ENCODE data around the gene SMIM3. TPM values are rescaled to one million over a fixed set of nuclear protein-coding genes. Genes with fewer than 3 reads are reported as not detected.
"Not testable (repeated sequence)": the region's sequence is repeated elsewhere in the genome, so short reads cannot be mapped to it uniquely, and the experiment has no call there.

Gene SMIM3
- 15.6 TPM for total RNA-seq
- long read RNA-seq, transcript SMIM3-201 (2 exons, 2,332 nt): major isoform, 46 of 46 reads
- long read RNA-seq, partial matches to known transcripts: 0 of 46 reads
- long read RNA-seq, other reads (novel, unspliced or antisense): 0 of 46 reads

DNA sequence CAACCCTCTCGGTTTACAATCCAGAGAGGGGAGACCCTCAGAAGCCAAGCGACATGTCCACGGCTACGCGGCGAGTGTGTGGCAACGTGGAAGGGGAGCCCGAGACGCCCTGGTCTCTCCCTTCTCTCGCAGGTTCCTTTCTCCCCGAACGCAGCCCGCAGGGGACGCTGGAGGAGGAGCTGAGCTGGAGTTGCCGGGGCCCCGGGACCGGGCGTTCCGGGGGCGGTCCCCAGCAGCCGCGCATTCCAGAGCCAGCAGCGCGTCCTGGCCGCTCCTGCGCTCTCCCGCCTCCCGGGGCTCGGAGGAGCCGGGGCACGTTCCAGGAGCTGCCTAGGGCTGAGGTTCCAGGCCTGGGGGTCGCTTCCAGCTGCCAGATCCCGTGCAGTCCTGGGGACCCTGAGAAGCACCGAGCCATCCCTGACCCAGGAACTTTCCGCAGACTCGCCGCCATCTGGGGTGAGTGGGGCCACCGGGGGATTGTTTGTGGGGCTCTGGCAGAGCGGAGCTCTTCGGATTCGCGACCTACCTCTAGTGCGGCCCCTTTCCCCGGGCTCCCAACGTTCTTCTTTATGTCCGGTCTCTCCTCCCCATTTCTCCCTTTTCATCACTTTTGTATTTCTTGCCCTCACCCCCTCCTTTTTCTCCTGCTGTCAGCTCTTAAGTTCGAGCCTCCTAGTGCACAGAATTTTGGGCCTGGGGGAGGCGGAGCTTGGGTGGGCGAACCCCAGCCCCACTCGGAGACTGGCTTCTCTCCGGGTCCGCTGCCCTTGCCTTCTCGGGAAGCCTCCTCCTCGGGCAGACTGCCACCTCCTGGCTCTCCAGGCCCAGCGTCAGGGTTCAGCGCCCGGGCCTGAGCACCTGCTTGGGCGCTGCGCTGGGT is at the start of gene SMIM3:
Gene SMIM3 (plus strand): TSS at position 241 of the 880 bp plus-strand sequence. CDS start 16,684 bp downstream, outside the sequence.
- peak; percentile 91 for DNase-seq
- intact Hi-C loops (cut with DNase I): no loop called here
- peak; percentile 91 for ATAC-seq (ENCODE audit: poor library complexity)

DNA sequence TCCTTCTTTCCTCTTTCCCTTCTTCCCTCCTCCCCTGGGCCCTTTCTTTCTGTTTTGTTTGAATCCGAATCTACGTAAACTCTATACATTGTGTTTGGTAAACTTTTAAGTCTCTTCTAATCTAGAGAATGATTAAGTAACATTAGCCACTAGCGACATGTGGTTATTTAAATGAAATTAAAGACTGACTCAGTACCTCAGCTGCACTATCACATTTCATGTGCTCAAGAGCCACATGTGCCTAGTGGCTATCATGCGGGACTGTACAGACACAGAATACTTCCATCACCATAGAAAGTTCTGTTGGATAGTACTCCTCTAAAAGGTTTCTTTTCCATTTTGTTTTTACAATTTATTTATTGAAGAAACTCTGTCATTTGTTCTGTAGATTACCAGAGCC is 48.7 kb upstream of the SMIM3 start:
- no peak for ATAC-seq (ENCODE audit: poor library complexity)
- intact Hi-C loops (cut with DNase I): no loop called here
- DNase-seq: no peak

- intact Hi-C loops (cut with DNase I): no loop called here
- DNase-seq: no peak
- ATAC-seq (ENCODE audit: poor library complexity): peak; percentile 63
These were observed 46.8 kb upstream of the SMIM3 start for GRCh38 chr5:150731669-150732242.

DNA sequence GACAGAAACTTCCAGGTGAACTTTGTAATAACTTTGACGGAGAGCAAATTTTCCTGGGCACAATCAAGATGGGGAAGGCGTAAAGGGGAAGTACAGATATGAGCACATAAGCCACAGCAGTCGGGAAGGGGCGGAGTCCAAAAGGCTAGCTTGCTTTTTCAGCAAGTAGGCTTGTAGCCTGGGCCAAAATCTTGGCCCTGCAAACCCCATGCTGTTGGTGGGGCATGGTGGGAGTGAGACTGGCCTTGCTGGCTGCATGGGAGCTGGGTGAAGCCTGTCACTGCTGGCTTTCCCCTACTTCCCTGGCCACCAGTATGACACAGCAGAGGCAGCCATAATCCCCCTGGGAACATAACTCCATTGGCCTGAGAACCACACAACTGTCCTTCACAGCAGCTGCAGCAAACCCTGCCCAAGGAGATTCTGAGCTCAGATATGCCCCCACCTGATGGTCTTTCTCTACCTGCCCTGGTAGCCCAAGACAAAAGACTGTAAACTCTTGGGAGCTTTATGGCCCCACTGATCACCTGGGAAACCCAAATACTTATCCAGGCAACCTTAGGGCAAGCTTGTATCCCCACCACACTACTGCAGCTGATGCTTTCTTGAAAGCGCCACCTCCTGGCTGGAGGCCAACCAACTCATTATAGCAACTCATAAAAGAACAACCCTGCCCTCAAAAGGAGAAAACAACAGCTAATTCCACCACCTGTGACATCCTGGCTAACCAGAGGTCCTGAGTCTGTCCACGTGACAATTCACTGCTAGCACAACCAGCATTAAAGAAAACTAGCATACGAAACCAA is 43.8 kb upstream of the SMIM3 start:
- ATAC-seq (ENCODE audit: poor library complexity) (peak; percentile 65), DNase-seq (peak; percentile 75)
- intact Hi-C loops (cut with DNase I): no loop called here

- intact Hi-C loops (cut with DNase I): no loop called here
- ATAC-seq (ENCODE audit: poor library complexity): no peak
- DNase-seq: no peak
These were observed 39.7 kb upstream of the SMIM3 start for GRCh38 chr5:150738862-150739261.

GRCh38 chr5:150740992-150741391 is 37.6 kb upstream of the SMIM3 start:
- ATAC-seq (ENCODE audit: poor library complexity) (no peak), DNase-seq (no peak)
- intact Hi-C loops (cut with DNase I): no loop called here

- ATAC-seq (ENCODE audit: poor library complexity): peak; percentile 56
- DNase-seq; intact Hi-C loops (cut with DNase I): not testable (repeated sequence)
These were observed 36.0 kb upstream of the SMIM3 start for GRCh38 chr5:150742455-150743141.

- ATAC-seq (ENCODE audit: poor library complexity); DNase-seq; intact Hi-C loops (cut with DNase I): not testable (repeated sequence)
These were observed 35.4 kb upstream of the SMIM3 start for GRCh38 chr5:150743142-150743488.

GRCh38 chr5:150750469-150750868 is 28.1 kb upstream of the SMIM3 start:
- DNase-seq (no peak), ATAC-seq (ENCODE audit: poor library complexity) (no peak)
- intact Hi-C loops (cut with DNase I): no loop called here

DNA sequence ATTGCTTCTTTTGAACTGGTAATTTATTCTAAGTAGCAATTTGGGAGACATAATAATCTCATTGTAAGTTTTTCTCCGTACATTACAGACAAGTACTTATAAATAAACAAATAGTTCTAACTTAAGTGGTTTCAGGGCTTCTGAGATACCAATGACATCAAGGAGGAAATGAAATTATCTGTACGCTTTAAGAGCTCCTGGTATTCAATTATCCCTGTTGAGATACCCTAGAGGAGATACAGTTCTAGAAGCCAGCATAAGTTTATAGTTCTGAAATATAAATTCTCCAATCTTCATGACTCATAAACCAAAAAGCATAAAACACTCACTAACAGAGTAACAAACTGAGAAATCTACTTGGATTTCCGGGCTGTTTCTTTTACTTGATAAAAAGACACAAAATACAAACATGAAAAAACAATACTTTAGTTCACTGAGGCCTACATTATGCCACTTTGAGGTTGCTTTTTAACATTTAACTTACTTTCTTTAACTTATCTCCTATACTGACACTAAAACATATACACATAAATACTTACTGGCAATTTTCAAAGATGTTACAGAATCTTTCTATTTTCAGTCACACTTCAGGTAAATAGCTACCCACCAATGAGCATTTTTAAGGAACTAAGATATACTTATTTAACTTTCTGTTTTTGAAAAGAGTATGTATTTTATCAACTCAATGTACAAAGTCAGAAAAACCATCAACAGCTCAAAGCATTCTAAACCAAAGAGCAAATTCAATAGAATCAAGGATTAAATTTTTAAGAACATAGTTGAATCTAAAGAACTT is 27.3 kb upstream of the SMIM3 start:
- no peak for ATAC-seq (ENCODE audit: poor library complexity)
- intact Hi-C loops (cut with DNase I): no loop called here
- DNase-seq: no peak

GRCh38 chr5:150753463-150753862 is 25.1 kb upstream of the SMIM3 start:
- DNase-seq (no peak), ATAC-seq (ENCODE audit: poor library complexity) (no peak)
- intact Hi-C loops (cut with DNase I): no loop called here

DNA sequence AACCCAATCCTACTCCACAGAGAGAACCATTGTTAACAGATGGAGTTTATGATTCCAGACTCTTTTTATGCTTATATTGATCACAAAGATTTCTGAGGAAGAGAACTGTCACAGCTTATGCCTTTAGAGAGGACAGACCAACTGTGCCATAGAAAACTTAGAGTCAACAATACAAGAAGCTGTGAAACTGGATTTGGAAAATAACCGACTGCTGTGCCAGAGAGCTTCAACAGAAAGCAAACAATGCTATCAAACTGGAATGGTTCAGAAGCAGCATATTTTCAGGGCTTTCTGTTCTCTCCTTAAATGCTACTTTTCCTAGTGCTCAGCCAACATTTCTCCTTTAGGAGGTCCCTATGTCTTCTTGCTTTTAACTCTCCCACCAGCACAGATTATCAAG is 24.7 kb upstream of the SMIM3 start:
- DNase-seq (no peak), ATAC-seq (ENCODE audit: poor library complexity) (no peak)
- intact Hi-C loops (cut with DNase I): no loop called here

DNA sequence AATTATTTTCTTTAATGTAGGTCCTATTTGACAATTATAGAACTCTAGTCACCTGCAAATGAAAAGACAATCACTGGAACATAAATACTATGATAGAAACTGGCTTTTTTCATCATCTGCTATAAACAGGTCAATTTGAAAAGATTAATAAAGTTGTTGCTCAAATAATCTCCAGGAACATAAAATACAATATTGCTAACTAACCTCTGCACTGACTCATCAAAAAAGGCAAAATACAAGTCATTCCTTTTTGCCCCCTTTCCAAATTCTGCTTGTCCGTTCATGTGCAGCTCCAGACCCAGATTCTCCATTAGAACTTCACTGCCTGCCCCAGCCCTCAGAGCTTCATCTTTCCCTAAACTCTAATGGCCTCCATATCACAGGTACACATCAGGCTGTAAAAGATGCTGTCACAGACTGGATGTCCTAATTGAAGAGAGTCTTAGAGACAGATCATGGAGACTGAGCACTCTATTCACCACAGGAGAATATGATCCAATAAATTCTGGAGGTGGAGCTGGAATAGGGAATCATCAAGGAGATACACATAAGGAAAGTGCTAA is 21.4 kb upstream of the SMIM3 start:
- no peak for ATAC-seq (ENCODE audit: poor library complexity)
- no peak for DNase-seq
- intact Hi-C loops (cut with DNase I): no loop called here

- no peak for DNase-seq
- intact Hi-C loops (cut with DNase I): no loop called here
These were observed 20.4 kb upstream of the SMIM3 start for GRCh38 chr5:150758203-150758530.

GRCh38 chr5:150758531-150759333 is 19.8 kb upstream of the SMIM3 start, which contains the start of gene DCTN4:
TSS of gene DCTN4 (minus strand) at chr5:150759017. CDS start at chr5:150758993, 24 bp downstream.
- intact Hi-C loops (cut with DNase I): no loop called here
- DNase-seq (peak; percentile 98), ATAC-seq (ENCODE audit: poor library complexity) (peak; percentile 95)

More at GRCh38 chr5:150758203-150758530, 20.4 kb upstream of the SMIM3 start:
- peak; percentile 34 for ATAC-seq (ENCODE audit: poor library complexity)

DNA sequence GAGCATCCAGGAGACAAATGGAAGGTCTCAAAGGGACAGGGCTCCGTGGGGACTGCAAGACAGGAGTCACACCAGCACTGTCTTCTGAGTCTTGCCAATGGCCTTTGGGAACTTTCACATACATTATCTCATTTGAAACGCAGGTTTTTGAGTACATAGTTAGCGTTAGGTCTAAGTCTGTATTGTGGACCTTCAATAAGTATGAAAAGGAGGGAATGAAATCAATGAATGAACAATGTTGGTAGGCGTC is 19.3 kb upstream of the SMIM3 start:
- ATAC-seq (ENCODE audit: poor library complexity): no peak
- intact Hi-C loops (cut with DNase I): no loop called here
- DNase-seq: no peak

DNA sequence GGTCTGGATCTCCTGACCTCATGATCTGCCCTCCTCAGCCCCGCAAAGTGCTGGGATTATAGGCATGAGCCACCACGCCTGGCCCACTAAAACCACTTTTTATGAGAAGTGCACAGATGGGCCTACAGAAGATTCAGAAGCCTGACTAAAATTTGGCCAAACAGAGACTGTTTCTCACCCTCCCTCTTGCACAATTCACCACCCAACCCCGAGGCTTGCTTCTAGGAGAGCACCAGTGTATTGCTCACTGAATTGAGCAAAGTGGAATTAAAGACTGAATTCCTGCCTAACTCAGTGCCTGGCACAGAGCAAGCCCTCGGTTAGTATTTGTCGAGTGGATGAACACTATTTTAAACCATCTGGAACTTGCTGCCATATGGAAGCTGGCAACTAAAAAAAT is 16.3 kb upstream of the SMIM3 start:
- DNase-seq (no peak), ATAC-seq (ENCODE audit: poor library complexity) (no peak)
- intact Hi-C loops (cut with DNase I): no loop called here
